Endometrial microvascular endothelial cells (primary cell): ENCODE measurements around the gene RAB42. TPM values are rescaled to one million over a fixed set of nuclear protein-coding genes. Genes with fewer than 3 reads are reported as not detected.
"Not testable (repeated sequence)": the region's sequence is repeated elsewhere in the genome, so short reads cannot be mapped to it uniquely, and the experiment has no call there.

ENCODE experiments used
- in situ Hi-C: cut with HindIII; loops from 2 replicates; pipeline ENCODE4 v1.10.0; 2017; ENCODE audit warnings: low sequenced_read_pairs, low pct_unique_long_range_greater_than_20kb; ENCODE audit errors: inconsistent ontology term
- total RNA-seq: library from RNA; depleted of rRNA; stranded (reverse); fragments of >200 nt; gene quantifications from one replicate; pipeline ENCODE4 v1.2.3, GENCODE V29; 2015; ENCODE audit errors: inconsistent ontology term

The RAB42 gene, protein sequence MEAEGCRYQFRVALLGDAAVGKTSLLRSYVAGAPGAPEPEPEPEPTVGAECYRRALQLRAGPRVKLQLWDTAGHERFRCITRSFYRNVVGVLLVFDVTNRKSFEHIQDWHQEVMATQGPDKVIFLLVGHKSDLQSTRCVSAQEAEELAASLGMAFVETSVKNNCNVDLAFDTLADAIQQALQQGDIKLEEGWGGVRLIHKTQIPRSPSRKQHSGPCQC
- total RNA-seq = 3.1 TPM

DNA sequence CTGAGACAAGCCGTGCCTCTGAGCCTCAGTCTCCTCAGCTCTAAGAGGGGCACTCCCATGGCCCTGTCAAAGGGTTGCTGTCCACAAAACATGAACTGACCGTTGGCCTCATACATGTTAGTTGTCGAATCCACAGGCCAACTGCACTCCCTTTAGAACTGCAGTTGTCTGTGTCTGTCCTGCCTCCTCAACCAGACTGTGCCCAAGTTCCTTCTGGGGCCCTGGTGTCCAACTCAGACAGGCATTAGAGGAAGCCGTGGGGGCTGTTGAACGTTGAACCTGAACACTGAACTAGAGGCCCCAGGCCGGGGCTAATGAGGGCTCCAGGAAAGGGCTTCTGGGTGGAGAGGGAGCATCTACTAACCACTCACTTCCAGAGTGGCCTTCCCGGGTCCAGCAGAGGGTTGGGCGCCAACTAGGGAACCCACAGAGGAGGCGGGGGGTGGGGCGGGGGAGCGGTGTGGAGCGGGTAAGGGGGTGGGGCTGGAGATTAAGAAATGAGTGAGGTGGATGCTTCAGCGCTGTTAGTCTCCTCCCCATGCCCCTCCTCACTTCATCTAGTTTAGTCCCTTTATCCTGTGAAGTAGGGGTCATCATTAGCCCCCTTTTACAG lies at the start of gene RAB42:
Gene RAB42, plus strand, starts transcription at position 558 of the 613 bp plus-strand sequence. CDS start 247 bp downstream, outside the sequence.
- in situ Hi-C loops = no loop called here

DNA sequence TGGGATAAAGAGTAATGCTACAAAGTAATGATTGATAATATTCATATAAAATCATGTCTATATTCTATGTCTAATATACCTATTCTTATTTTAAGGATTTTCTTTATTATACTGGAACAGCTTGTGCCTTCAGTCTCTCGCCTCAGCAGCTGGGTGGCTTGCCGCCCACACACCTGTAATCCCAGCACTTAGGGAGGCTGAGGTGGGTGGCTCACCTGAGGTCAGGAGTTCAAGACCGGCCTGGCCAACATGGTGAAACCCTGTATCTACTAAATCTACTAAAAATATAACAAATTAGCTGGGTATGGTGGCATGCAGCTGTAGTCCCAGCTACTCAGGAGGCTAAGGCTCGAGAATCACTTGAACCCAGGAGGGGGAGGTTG lies 46.8 kb upstream of the RAB42 start:
- in situ Hi-C loops = no loop called here

DNA sequence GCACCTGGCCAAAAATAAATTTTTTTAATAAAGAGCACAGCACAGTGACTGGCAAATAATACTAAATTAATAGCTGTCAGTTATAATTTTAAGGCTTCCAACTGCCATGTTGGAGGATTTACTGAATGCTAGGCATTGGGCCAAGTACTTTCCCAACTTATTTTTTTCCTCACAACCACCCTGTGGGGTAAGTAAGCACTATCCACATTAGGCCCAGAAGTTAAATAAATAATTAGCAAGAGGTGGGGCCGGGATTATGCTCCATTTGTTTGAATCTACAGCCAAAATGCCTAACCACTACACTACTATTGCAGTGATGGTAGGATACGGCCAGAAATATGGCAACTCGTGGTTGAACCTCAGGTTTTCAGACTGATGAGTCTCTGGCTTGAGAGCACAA lies 43.7 kb upstream of the RAB42 start:
- in situ Hi-C loops = no loop called here

DNA sequence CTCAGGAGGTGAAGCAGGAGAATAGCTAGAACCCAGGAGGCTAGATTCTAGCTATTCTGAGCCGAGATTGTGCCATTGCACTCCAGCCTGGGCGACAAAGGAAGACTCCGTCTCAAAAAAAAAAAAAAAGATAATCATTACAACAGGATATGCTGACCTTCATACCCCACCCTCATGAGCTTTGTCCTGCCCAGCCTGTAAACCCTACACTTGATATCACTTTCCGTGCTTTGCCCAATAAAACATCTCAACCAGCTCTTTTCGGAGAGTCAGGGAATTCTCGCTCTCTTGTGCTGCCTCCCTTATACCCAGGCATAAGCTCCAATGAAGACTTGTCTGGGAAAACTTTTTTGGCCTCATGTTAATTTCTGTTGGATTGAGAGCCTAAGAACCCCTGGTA lies 40.7 kb upstream of the RAB42 start:
- in situ Hi-C loops = no loop called here

DNA sequence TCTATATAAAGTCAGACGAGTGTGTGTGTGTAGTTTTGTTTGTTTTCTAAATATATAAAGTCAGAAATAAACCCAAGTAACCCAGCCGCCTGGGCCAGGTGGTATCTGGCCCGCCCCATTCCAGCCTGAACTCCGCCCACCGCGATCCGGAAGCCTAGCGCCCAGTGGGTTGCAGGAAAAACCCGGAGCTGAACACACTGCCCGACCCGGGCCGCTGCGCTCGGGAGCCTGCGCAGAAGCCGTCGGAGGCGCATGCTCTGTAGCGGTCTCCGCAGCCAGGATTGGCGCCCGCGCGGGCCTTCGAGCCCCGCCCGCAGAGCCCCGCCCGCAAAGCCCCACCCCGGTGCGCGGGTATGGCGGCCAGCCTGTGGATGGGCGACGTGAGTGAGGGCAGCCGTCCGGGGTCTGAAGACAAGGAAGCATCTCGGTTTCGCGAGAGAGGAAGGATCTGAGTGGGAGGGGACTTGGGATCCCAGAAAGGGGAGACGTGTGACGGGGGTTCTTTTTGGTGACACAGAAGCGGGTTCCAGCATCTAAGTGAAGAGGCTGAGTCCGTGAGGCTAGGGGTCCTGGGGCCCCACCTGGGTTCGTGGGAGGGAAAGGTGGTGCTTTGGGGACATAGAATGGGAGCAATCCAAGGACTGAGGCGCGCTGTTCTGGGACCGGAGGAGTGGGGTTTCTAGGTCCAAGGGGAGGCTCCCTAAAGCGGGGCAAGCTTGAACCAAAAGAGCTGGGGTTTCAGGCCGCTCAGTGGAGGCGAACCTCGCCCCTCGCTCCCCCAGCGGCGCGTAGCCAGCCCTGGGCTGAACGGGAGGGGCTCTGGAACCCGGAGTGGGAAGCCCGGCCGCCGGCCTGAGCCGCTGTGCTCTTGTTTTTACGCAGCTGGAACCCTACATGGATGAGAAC lies 39.1 kb upstream of the RAB42 start, which contains the start of gene TRNAU1AP:
Gene TRNAU1AP, plus strand, starts transcription at position 328 of the 906 bp plus-strand sequence. Its CDS starts 26 bp downstream, at position 354.
- in situ Hi-C loops = no loop called here

DNA sequence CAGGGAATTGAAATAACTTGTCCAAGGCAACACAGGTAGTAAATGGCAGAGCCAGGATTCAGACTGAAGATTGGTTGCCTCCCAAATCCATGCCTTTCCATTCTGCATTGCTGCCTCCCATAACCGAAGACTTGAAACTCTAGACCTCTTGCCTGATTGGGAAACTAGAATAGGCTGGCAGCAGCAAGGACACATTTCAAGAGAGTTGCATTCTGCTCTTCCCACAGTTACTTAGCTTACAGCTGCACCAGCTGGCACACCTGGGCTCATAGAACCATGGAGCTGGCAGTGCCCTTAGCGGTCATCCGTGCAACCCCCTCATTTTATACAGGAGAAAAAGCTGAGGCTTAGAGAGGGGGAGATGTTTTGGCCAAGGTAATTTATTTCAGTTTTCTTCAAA lies 31.2 kb upstream of the RAB42 start:
- in situ Hi-C loops = no loop called here

DNA sequence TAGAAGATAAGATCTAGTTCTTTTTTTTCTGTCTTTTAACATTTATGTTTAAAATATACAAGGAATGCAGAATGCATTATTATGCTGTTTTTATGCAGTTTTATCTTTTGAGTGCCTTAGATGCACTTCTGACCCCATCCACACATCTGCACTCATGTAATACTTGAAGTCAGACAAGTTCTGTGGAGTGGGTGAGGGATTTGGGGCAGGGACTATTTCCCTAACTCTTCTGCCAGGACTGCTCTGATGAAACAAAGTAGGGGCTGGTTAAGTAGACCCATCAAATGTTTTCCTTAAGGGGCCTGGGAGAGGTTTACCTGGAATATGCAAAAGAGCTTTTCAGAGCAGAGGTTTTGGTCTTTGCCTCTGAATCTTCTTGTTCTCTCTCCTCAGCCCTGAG lies 27.8 kb upstream of the RAB42 start:
- in situ Hi-C loops = no loop called here

DNA sequence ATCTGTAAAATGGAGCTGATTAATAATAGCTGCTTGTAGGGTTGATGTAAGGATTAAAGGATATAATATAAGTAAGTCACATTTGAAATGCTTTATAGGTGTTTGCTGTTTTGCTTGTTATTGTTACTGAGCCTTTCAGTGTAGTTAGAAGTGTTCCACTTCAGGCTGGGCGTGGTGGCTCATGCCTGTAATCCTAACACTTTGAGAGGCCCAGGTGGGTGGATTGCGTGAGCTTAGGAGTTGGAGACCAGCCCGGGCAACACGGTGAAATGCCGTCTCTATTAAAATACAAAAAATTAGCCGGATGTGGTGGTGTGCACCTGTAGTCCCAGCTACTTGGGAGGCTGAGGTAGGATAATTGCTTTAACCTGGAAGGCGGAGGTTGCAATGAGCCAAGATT lies 27.0 kb upstream of the RAB42 start:
- in situ Hi-C loops = no loop called here

DNA sequence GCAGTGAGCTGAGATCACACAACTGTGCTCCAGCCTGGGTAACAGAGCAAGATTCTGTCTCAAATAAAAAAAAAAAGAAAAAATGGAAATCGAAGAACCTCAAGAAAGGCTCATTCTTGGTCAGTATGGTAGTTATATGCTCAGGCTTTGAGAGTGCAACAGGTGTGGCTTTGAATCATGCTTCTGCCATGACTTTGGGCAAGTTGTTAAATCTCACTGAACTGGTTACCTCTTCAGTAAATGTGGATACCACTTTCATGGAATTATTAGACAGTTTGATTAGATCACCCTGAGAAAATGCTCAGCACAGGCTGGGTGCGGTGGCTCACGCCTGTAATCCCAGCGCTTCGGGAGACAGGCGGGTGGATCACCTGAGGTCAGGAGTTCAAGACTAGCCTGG lies 26.3 kb upstream of the RAB42 start:
- in situ Hi-C loops = no loop called here

DNA sequence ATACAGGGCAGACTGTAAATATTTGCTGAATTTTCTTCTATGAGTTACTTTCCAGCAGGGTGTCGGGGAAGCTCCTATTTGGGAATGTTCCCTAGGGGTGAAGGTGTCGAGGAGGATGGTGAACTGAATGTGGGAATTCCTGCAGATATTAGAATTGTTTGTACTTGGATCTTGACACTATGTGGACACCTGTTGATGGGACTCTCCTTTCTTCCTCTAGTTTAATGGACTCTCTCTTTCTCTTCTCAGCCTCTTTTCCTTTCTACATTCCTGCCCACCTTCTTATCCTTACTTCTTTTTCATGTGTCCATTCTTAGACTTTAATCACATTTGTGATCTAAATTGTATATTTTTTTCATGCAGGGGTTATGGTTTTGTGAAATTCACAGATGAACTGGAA lies 25.1 kb upstream of the RAB42 start:
- in situ Hi-C loops = no loop called here

DNA sequence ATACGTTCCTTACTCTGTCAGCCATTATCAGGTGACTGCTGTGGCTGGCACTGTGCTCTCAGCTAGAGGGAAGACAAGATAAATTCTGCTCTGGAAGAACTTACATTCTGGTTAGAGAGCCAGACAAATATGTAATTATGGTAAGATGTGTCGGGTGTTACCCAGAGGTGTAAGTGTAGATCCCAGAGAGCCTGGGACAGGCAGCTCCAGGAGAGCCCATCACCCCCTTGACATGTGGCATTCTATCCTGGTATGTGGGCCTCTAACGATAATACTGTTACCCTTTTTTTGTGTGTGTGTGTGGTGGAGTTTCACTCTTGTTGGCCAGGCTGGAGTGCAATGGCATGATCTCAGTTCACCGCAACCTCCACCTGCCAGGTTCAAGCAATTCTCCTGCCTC lies 20.2 kb upstream of the RAB42 start:
- in situ Hi-C loops = no loop called here

DNA sequence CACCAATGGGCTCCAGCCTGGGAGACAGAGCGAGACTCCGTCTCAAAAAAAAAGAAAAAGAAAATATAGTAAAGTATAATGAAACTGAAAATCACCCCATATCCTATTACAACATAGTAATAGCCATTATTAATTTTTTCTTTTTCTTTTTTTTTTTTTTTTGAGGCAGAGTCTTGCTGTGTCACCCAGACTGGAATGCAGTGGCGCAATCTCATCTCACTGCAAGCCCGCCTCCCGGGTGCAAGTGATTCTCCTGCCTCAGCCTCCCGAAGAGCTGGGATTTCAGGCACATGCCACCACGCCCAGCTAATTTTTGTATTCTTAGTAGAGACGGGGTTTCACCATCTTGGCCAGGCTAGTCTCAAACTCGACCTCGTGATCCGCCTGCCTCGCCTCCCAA lies 19.2 kb upstream of the RAB42 start:
- in situ Hi-C loops = not testable (repeated sequence)

DNA sequence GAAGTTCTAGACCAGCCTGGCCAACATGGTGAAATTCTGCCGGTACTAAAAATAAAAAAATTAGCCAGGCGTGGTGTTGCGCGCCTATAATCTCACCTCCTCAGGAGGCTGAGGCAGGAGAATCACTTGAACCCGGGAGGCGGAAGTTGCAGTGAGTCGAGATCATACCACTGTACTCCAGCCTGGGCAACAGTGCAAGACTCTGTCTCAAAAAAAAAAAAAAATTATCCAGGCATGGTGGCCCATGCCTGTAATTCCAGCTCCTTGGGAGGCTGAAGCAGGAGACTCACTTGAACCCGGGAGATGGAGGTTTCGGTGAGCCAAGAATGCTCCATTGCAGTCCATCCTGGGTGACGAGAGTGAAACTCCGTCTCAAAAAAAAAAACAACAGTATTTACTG lies 18.5 kb upstream of the RAB42 start:
- in situ Hi-C loops = no loop called here

DNA sequence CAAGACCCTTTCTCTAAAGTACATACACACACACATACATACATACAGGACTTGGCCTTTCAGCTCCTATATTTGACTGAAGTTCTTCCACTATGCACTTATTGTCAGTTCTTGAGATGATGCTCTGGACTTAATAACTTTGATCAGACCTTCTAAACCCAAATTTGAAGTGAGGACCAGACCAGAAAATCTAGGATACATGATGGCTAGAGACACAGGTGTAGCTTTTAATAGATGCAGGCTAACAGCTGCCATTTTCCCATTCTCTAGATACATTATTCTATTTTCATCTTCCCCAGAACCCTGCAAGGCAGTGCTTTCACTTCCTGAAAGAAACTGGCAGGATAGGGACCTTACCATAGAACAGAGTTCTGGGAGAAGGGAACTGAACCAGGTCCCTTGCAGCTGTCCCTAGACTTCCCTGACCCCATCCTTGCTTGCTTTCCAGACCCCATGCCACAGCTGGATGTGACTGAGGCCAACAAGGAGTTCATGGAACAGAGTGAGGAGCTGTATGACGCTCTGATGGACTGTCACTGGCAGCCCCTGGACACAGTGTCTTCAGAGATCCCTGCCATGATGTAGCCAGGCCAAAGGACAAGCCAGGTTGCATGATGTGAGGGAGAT lies 14.9 kb upstream of the RAB42 start:
- in situ Hi-C loops = no loop called here

DNA sequence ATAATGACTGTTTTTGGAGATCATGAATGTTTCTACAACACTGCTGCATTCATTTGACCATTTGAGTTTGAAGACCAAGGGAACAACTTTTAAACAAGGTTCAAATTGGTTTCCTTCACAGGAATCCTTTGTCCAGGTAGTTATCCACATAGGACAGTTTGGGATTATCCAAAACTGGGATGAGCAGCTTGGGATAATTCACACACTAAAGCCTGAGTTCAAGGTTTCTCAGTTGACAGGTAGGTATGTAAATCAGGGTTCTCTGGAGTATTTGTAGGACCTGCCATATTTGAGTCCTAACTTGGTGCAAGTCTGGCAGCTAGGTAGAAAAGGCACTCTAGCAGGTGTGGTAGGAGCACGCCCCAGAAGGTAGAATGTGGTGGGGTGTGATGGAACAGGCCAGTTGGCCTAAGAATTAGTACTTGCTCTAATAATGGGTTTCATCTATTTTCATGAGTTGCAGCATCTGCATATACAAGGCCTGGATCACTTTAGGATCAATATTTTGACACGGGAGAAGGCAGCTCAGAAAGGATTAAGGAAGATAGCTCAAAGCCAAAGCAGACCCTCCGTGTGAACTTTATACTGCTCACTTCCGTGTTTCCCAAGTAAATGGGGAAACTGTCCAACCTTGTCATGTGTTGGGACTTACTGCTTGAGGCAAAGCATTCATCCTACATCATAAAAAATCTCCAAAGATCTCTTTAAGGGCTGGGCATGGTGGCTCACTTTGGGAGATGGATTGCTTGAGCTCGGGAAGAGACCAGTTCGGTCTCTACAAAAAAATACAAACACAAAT lies 14.1 kb upstream of the RAB42 start:
- in situ Hi-C loops = no loop called here

DNA sequence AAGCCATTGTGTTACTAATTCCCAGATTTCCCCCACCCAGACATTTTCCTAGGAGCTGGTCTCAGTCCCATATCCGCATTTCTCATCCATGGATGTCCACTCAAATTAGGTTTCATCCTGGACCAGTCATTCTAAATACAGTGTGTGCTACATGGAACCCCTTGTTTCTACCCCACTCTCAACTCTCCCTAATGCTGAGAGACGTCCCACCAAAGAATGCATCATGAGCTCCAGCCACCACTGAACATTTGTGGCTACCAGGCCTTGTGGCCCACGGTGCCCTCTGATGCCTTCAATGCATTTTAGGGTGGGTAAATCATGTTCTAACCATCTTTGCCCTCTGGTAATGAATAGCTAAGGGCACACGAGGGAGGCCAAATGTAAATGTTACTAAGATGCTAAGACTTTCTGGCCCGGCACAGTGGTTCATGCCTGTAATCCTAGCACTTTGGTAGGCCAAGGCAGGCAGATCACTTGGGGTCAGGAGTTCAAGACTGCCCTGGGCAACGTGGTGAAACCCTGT lies 13.3 kb upstream of the RAB42 start:
- in situ Hi-C loops = no loop called here

DNA sequence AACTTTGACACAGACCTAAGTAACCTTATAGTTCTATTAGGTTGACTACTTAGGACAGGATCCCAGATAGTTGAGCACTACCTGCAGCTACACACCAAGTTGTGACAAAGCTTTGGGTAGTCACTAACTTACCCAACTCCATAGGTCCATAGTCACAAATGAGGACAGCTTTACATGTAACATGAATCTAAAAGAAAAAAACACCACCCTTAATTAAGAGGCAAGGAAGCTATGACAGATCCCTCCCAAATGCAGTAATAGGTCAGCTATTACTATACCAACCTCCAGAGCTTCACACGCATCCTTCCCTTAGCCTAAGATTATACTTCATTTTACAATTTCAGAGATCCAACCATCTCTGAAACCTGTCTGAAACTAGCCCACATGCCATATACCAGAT lies 12.7 kb upstream of the RAB42 start:
- in situ Hi-C loops = no loop called here

DNA sequence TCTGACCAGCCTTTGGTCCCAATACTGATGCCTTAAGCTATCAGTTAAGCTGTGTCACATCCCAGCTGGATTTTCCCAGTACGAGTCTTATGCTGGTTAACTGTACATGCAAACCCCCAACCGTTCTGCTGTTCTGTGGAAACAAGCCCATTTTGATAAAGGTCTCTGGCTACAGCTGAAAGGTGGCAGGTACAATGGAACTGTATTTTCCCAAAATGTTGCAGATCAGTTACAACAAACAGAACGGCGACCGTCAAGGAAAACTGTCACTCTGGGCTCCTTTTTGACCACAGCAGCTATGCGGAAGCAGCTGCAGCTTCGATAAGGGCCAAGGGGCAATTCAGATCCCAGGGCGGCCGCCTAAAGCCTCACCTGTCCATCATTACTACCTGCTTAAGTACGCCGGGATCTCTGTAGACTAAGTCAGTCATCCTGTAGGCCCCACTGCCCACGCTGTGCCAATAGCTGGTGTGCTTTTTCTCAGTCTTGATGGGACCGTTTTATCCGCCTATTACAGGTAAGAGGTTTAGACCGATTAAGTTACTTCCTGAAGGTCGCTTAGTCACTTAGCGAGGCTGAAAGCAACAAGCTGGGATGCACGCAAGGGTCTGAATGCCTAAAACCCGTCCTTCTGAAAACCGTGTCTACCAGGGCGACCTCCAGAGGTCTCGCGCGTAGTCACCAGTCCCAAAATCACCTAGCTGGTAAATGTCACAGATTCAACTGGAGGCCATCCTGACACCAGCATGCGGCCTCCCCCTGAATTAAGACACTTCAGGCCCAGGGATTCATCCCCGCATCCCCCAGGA lies 11.1 kb upstream of the RAB42 start:
- in situ Hi-C loops = no loop called here
